K562 (cell line): ENCODE measurements around the gene RNF34. TPM values are rescaled to one million over a fixed set of nuclear protein-coding genes. Genes with fewer than 3 reads are reported as not detected.

Source experiments
- ARHGAP35 ChIP-seq: fragments of 450-650 bp; IDR thresholded peaks from 2 replicates; pipeline ENCODE4 v1.6.1; 2018; ENCODE audit not compliant: partially characterized antibody
- ARID1B ChIP-seq: fragments of 450-650 bp; IDR thresholded peaks from 2 replicates; pipeline ENCODE4 v1.6.1; 2016; ENCODE audit warnings: antibody characterized with exemption, mild to moderate bottlenecking, inconsistent platforms
- CEBPB ChIP-seq: fragments of 450-650 bp; IDR thresholded peaks from 2 replicates; pipeline ENCODE4 v1.6.1; 2016; ENCODE audit warnings: missing genetic modification characterization, missing compliant biosample characterization
- CHCHD3 ChIP-seq: fragments of 250-450 bp; sonication (Bioruptor Pico); IDR thresholded peaks from 2 replicates; pipeline ENCODE4 v2.1.2; 2022; ENCODE audit warnings: mild to moderate bottlenecking
- FUS ChIP-seq: fragments of 200-400 bp; formaldehyde crosslinking; optimal IDR thresholded peaks from 2 replicates; pipeline ENCODE3; 2017; ENCODE audit warnings: low read depth, low read length
- GATA2 ChIP-seq: sonication (generic); formaldehyde crosslinking; IDR thresholded peaks from 2 replicates; pipeline ENCODE4 v1.4.0; 2020; ENCODE audit warnings: mild to moderate bottlenecking, missing genetic modification reagents
- GTF2A2 ChIP-seq: IDR thresholded peaks from 2 replicates; pipeline ENCODE4 v1.6.1; 2016; ENCODE audit warnings: mild to moderate bottlenecking, missing genetic modification characterization, missing compliant biosample characterization
- HIVEP1 ChIP-seq: fragments of 250-450 bp; sonication (Bioruptor Pico); IDR thresholded peaks from 2 replicates; pipeline ENCODE4 v1.4.0; 2020; ENCODE audit warnings: mild to moderate bottlenecking
- JUN ChIP-seq, 2 experiments: sonication (generic) in 1 of 2; formaldehyde crosslinking in 1 of 2; IDR thresholded peaks; 2 replicates each; pipeline versions ENCODE4 v1.6.1 to v1.8.0; 2012 to 2022; ENCODE audit warnings: borderline replicate concordance in 2 of 2, mild to moderate bottlenecking in 2 of 2, improper control_type of control experiment in 1 of 2, low read depth in 1 of 2, low read length in 1 of 2, missing genetic modification reagents in 1 of 2
- MEIS2 ChIP-seq: fragments of 450-650 bp; IDR thresholded peaks from 2 replicates; pipeline ENCODE4 v1.6.1; 2014; ENCODE audit warnings: mild to moderate bottlenecking; ENCODE audit not compliant: partially characterized antibody
- MTA1 ChIP-seq: fragments of 450-650 bp; IDR thresholded peaks from 2 replicates; pipeline ENCODE4 v1.6.1; 2017; ENCODE audit warnings: borderline replicate concordance
- NR2F6 ChIP-seq: fragments of 450-650 bp; formaldehyde crosslinking; IDR thresholded peaks from 2 replicates; pipeline ENCODE4 v1.4.0; 2020; ENCODE audit warnings: mild to moderate bottlenecking
- RAD51 ChIP-seq: fragments of 450-650 bp; IDR thresholded peaks from 2 replicates; pipeline ENCODE4 v1.7.1; 2016; ENCODE audit warnings: low read depth, mild to moderate bottlenecking, borderline replicate concordance
- SP1 ChIP-seq: sonication (generic); formaldehyde crosslinking; IDR thresholded peaks from 2 replicates; pipeline ENCODE4 v1.8.1; 2022; ENCODE audit warnings: mild to moderate bottlenecking, missing genetic modification reagents
- TEAD2 ChIP-seq: fragments of 450-650 bp; IDR thresholded peaks from 2 replicates; pipeline ENCODE4 v1.6.1; 2016; ENCODE audit warnings: missing genetic modification characterization, control low read depth, missing compliant biosample characterization
- WHSC1 ChIP-seq: IDR thresholded peaks from one replicate; pipeline ENCODE4 v1.6.1; 2012; ENCODE audit warnings: low read length, control low read depth, inconsistent platforms
- XRCC4 ChIP-seq: IDR thresholded peaks from one replicate; pipeline ENCODE4 v1.6.1; 2011; ENCODE audit not compliant: insufficient read depth, insufficient read length; ENCODE audit errors: extremely low read depth
- XRCC5 ChIP-seq: fragments of 200-400 bp; formaldehyde crosslinking; IDR thresholded peaks from 2 replicates; pipeline ENCODE4 v1.6.1; 2017; ENCODE audit warnings: low read depth, mild to moderate bottlenecking, low read length
- ZFX ChIP-seq: sonication (generic); formaldehyde crosslinking; IDR thresholded peaks from 2 replicates; pipeline ENCODE4 v1.8.0; 2022; ENCODE audit warnings: mild to moderate bottlenecking, missing genetic modification reagents, moderate library complexity
- ZNF764 ChIP-seq: fragments of 250-450 bp; sonication (Bioruptor Pico); IDR thresholded peaks from 2 replicates; pipeline ENCODE4 v1.4.0; 2020; ENCODE audit warnings: low read depth, mild to moderate bottlenecking, moderate library complexity
- ZNF79 ChIP-seq: fragments of 250-450 bp; sonication (Bioruptor Pico); IDR thresholded peaks from 2 replicates; pipeline ENCODE4 v1.4.0; 2020; ENCODE audit warnings: low read depth, mild to moderate bottlenecking, moderate library complexity
- polyA plus RNA-seq, 8 experiments: library from polyadenylated mRNA; depleted of rRNA in 4 of 8; stranded (reverse) in 5 of 8; unstranded in 3 of 8; fragments of >200 nt; fragmentation: Nextera tagmentation in 2 of 8; fragmentation: Illumina TruSeq in 1 of 8; extraction: Ambion mirVana in 2 of 8; extraction: Trizol in 1 of 8; gene quantifications; 2 replicates each; pipeline versions ENCODE4 v1.2.1 to v1.2.3, GENCODE V29; 2011 to 2014; ENCODE audit warnings: inconsistent platforms in 1 of 8, missing spikeins in 1 of 8
- total RNA-seq, 7 experiments: library from RNA; depleted of rRNA in 6 of 7; stranded (reverse); fragments of >200 nt in 6 of 7; fragmentation: Illumina TruSeq in 2 of 7; extraction: Trizol in 2 of 7; gene quantifications; 2 replicates each; pipeline versions ENCODE4 v1.2.1 to v1.2.3, GENCODE V29; 2011 to 2021; ENCODE audit warnings: low replicate concordance in 1 of 7
- TF ChIP-seq, protein P1 (sequence below): fragments of 250-450 bp; sonication (Bioruptor Pico); IDR thresholded peaks from 2 replicates; pipeline ENCODE4 v1.5.0; 2021
- TF ChIP-seq, protein P2 (sequence below): fragments of 450-650 bp; formaldehyde crosslinking; IDR thresholded peaks from 2 replicates; pipeline ENCODE4 v1.4.0; 2020; ENCODE audit warnings: mild to moderate bottlenecking, mixed read lengths
- TF ChIP-seq, protein P3 (sequence below): fragments of 450-650 bp; IDR thresholded peaks from 2 replicates; pipeline ENCODE4 v1.6.1; 2016; ENCODE audit warnings: low read depth, mild to moderate bottlenecking, moderate library complexity
- TF ChIP-seq, protein P4 (sequence below), 2 experiments: fragments of 450-650 bp; conservative IDR thresholded peaks; 2 replicates each; pipeline ENCODE4 v1.6.1; 2017; ENCODE audit warnings: mild to moderate bottlenecking in 2 of 2, moderate library complexity in 2 of 2

The RNF34 gene
- total and polyA plus RNA-seq, 9 of the 15 experiments (the other 6 are each of a cell fraction or from before 2014, with no cell fraction given), result 41.7 to 88.9 (median 54.1) TPM

DNA sequence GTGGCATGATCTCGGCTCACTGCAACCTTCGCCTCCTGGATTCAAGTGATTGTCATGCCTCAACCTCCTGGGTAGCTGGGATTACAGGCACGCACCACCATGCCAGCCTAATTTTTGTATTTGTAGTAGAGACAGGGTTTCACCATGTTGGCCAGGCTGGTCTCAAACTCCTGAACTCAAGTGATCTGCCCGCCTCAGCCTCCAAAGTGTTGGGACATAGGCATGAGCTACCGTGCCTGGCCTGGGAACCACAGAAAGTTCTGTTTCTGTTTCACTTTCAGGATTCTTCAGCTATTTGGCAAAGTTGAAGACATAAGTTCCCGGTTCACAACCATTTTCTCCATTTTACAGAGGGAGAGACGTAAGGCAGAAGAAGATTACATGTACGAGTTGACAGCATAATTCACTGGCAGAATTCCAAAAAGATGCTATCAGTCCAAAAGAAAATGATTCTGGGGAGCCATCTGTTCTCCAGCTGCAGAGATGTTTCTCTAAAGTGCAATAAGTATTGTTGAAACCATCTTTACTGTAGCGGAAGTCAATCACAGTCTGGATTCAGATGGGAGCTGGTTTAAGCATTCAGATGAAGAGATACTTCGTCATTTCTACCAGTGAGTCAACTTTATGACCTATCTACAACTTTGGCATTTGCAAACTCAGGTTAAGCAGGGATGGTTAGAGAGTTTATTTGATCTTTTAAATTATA is 8.1 kb upstream of the RNF34 start (continued):
- TF ChIP-seq, protein P1, sequence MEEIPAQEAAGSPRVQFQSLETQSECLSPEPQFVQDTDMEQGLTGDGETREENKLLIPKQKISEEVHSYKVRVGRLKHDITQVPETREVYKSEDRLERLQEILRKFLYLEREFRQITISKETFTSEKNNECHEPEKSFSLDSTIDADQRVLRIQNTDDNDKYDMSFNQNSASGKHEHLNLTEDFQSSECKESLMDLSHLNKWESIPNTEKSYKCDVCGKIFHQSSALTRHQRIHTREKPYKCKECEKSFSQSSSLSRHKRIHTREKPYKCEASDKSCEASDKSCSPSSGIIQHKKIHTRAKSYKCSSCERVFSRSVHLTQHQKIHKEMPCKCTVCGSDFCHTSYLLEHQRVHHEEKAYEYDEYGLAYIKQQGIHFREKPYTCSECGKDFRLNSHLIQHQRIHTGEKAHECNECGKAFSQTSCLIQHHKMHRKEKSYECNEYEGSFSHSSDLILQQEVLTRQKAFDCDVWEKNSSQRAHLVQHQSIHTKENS (CRISPR knock-in tag), result no peak
- no peak for TF ChIP-seq CHCHD3 (CRISPR knock-in tag)
- TF ChIP-seq ZNF764, result no peak
- no peak for TF ChIP-seq XRCC5
- no peak for TF ChIP-seq ZFX (CRISPR knock-in tag)
- TF ChIP-seq NR2F6 (CRISPR knock-in tag), result no peak
- TF ChIP-seq, protein P2, sequence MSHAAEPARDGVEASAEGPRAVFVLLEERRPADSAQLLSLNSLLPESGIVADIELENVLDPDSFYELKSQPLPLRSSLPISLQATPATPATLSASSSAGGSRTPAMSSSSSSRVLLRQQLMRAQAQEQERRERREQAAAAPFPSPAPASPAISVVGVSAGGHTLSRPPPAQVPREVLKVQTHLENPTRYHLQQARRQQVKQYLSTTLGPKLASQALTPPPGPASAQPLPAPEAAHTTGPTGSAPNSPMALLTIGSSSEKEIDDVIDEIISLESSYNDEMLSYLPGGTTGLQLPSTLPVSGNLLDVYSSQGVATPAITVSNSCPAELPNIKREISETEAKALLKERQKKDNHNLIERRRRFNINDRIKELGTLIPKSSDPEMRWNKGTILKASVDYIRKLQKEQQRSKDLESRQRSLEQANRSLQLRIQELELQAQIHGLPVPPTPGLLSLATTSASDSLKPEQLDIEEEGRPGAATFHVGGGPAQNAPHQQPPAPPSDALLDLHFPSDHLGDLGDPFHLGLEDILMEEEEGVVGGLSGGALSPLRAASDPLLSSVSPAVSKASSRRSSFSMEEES (CRISPR knock-in tag), result no peak
- no peak for TF ChIP-seq XRCC4
- peak; percentile 59 for TF ChIP-seq GATA2 (CRISPR knock-in tag)
- TF ChIP-seq ARID1B, result peak; percentile 68
- peak; percentile 67 for TF ChIP-seq MEIS2
- TF ChIP-seq ZNF79, result no peak
- TF ChIP-seq FUS, result no peak
- TF ChIP-seq HIVEP1 (CRISPR knock-in tag), result no peak
- 0 out of 2 replicates have a peak, but pooled peaks have one; percentile 10 for TF ChIP-seq CEBPB (tag)
- TF ChIP-seq MTA1, result 0 out of 2 replicates have a peak, but pooled peaks have one; percentile 19
- TF ChIP-seq, protein P3, sequence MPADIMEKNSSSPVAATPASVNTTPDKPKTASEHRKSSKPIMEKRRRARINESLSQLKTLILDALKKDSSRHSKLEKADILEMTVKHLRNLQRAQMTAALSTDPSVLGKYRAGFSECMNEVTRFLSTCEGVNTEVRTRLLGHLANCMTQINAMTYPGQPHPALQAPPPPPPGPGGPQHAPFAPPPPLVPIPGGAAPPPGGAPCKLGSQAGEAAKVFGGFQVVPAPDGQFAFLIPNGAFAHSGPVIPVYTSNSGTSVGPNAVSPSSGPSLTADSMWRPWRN, result peak; percentile 20; the same call in 1 of the 2 replicates
- TF ChIP-seq RAD51, result no peak
- TF ChIP-seq ARHGAP35, result no peak
- no peak for TF ChIP-seq JUN (IDR thresholded peaks at IDR 0.05; ENCODE audit: borderline replicate concordance, low read depth, low read length)
- no peak for TF ChIP-seq JUN (CRISPR knock-in tag; IDR thresholded peaks at IDR 0.05; ENCODE audit: borderline replicate concordance)
- TF ChIP-seq, protein P4, sequence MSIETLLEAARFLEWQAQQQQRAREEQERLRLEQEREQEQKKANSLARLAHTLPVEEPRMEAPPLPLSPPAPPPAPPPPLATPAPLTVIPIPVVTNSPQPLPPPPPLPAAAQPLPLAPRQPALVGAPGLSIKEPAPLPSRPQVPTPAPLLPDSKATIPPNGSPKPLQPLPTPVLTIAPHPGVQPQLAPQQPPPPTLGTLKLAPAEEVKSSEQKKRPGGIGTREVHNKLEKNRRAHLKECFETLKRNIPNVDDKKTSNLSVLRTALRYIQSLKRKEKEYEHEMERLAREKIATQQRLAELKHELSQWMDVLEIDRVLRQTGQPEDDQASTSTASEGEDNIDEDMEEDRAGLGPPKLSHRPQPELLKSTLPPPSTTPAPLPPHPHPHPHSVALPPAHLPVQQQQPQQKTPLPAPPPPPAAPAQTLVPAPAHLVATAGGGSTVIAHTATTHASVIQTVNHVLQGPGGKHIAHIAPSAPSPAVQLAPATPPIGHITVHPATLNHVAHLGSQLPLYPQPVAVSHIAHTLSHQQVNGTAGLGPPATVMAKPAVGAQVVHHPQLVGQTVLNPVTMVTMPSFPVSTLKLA (conservative IDR thresholded peaks at IDR 0.05), result 0 out of 4 replicates have a peak, but pooled peaks of 1 of the 2 experiments have one; percentile 17
- no peak for TF ChIP-seq WHSC1
- TF ChIP-seq TEAD2, result no peak
- TF ChIP-seq GTF2A2 (tag), result no peak
- TF ChIP-seq SP1, result no peak
